ENCODE measurements around the gene PALLD. TPM values are rescaled to one million over a fixed set of nuclear protein-coding genes. Genes with fewer than 3 reads are reported as not detected.

PALLD gene
- total and polyA plus RNA-seq, 2 of the 8 experiments (the other 6 are each of a cell fraction or from before 2014, with no cell fraction given) = 10.5 to 25.0 TPM

- TF ChIP-seq FOSL1 (IDR thresholded peaks at IDR 0.05; ENCODE audit: insufficient read depth, low read depth, low read length) = no peak
- TF ChIP-seq TCF12 (IDR thresholded peaks at IDR 0.05; ENCODE audit: low read depth, low read length) = no peak
- no peak for TF ChIP-seq TBP (IDR thresholded peaks at IDR 0.05; ENCODE audit: low read depth, low read length)
- no peak for TF ChIP-seq ZNF274 (IDR thresholded peaks at IDR 0.05; ENCODE audit: borderline replicate concordance, extremely low read depth, low read length)
- TF ChIP-seq SIN3A (conservative IDR thresholded peaks at IDR 0.05 in 1 of 2, IDR thresholded peaks at IDR 0.05 in 1 of 2; ENCODE audit: low read depth in 1 of 2, low read length in 2 of 2) = no peak
- TF ChIP-seq CHD2 (IDR thresholded peaks at IDR 0.05; ENCODE audit: low read length) = no peak
Measured at GRCh38 chr4:168565130-168565529, 68.3 kb downstream of the PALLD start (continued).

Data from H1 (cell line).